Transverse colon (tissue), 4 donors: ENCODE data around the gene RNF126. TPM values are rescaled to one million over a fixed set of nuclear protein-coding genes. Genes with fewer than 3 reads are reported as not detected.
"Not testable (repeated sequence)": the region's sequence is repeated elsewhere in the genome, so short reads cannot be mapped to it uniquely, and the experiment has no call there.

Experiments
- DNase-seq: peaks from one replicate; pipeline ENCODE4 v3.0.0-alpha.2; 2019
- H3K27ac ChIP-seq, 4 donors: fragments of 200-600 bp; sonication (generic); 2 replicates each; pipeline ENCODE4 v1.5.1; 2016 to 2018; ENCODE audit warnings: inconsistent platforms in 4 of 4
- H3K27me3 ChIP-seq: fragments of 200-600 bp; sonication (generic); 2 replicates; pipeline ENCODE4 v1.5.1; 2017; ENCODE audit warnings: inconsistent platforms
- H3K36me3 ChIP-seq, 4 donors: fragments of 200-600 bp; sonication (generic); 2 replicates each; pipeline ENCODE4 v1.5.1; 2017 to 2019; ENCODE audit warnings: inconsistent platforms in 4 of 4
- H3K4me1 ChIP-seq, 4 donors: fragments of 200-600 bp; sonication (generic); 2 replicates each; pipeline ENCODE4 v1.5.1; 2017 to 2020; ENCODE audit warnings: inconsistent platforms in 4 of 4
- H3K4me3 ChIP-seq, 4 donors: fragments of 200-600 bp; sonication (generic); 1 replicate in 1 of 4; 2 replicates in 3 of 4; pipeline versions ENCODE4 v1.5.1 to v1.6.1; 2017 to 2019; ENCODE audit warnings: inconsistent platforms in 4 of 4
- H3K9me3 ChIP-seq, 2 donors: fragments of 200-600 bp; sonication (generic); 2 replicates each; pipeline ENCODE4 v1.5.1; 2017 to 2019; ENCODE audit warnings: inconsistent platforms in 2 of 2
- CTCF ChIP-seq, 5 experiments: fragments of 200-600 bp in 3 of 5; fragments of 450-650 bp in 2 of 5; sonication (generic) in 3 of 5; IDR thresholded peaks; 1 replicate in 2 of 5; 2 replicates in 3 of 5; pipeline ENCODE4 v1.5.1; 2016 to 2017; ENCODE audit warnings: antibody characterized with exemption in 5 of 5, inconsistent platforms in 3 of 5, mild to moderate bottlenecking in 2 of 5, moderate library complexity in 1 of 5
- EP300 ChIP-seq: sonication (generic); formaldehyde crosslinking; IDR thresholded peaks from one replicate; pipeline ENCODE4 v1.6.1; 2017; ENCODE audit warnings: antibody characterized with exemption, low read depth
- POLR2A ChIP-seq: fragments of 450-650 bp; IDR thresholded peaks from one replicate; pipeline ENCODE4 v1.6.1; 2016; ENCODE audit warnings: antibody characterized with exemption, mild to moderate bottlenecking, moderate library complexity
- POLR2AphosphoS5 ChIP-seq, 3 donors: sonication (generic); formaldehyde crosslinking; IDR thresholded peaks; one replicate each; pipeline ENCODE4 v1.6.1; 2016; ENCODE audit warnings: antibody characterized with exemption in 3 of 3
- WGBS, 2 donors: methylation state at CpG; one replicate each; pipeline ENCODE4 v1.1.5; 2018; ENCODE audit warnings: low coverage in 1 of 2; 5-methylcytosine and 5-hydroxymethylcytosine counted together
- in situ Hi-C, 4 donors: fragments of 200-750 bp; cut with MboI; loops; one replicate each; pipeline versions ENCODE4 v1.15.0 to v1.15.1; 2017; ENCODE audit warnings: low sequenced_read_pairs in 3 of 4, low pct_ligation_motif_present in 1 of 4, low pct_unique_long_range_greater_than_20kb in 1 of 4
- intact Hi-C: fragments of 100-400 bp; cut with DNase I; formaldehyde crosslinking; loops from one replicate; pipeline ENCODE4 v1.15.1; 2023; ENCODE audit warnings: low total_unique reads
- total RNA-seq, 4 donors: library from RNA; depleted of rRNA; stranded (reverse); fragments of >200 nt; gene quantifications; one replicate each; pipeline ENCODE4 v1.1.0, GENCODE V29; 2016

The RNF126 gene
- total RNA-seq, 4 donors from 2014 or later = 88.6 to 148 (median 102) TPM

- Histone ChIP-seq H3K27ac (no peak overlapping the region), H3K4me3 (no peak overlapping the region), H3K9me3 (no peaks in the 10 kb centered on the region), H3K4me1 (peaks cover under 1 to 6% (median 3%) of the 10 kb centered on the region in 4 donors), H3K27me3 (peaks cover 14% of the 10 kb centered on the region), H3K36me3 (no peaks in the 10 kb centered on the region)
- in situ Hi-C loops (no loop called here), intact Hi-C loops (no loop called here)
- WGBS, 2 donors = 76% methylated on average over 9 of the region's 9 CpGs; no CpG with 5 or more reads in 1 of the 2 donors
- TF ChIP-seq POLR2A (no peak), CTCF (IDR thresholded peaks at IDR 0.05) (no peak), EP300 (no peak), POLR2AphosphoS5 (IDR thresholded peaks at IDR 0.05) (no peak)
- no peak for DNase-seq
These were observed 7.6 kb upstream of the RNF126 start for GRCh38 chr19:670609-671075.

GRCh38 chr19:668675-669434 lies 5.8 kb upstream of the RNF126 start:
- peaks cover 0 to 14% (median 10%) of the 10 kb centered on the region in 4 donors for H3K4me1 ChIP-seq
- H3K9me3 ChIP-seq, intact Hi-C loops, H3K36me3 ChIP-seq, DNase-seq, H3K27me3 ChIP-seq, H3K27ac ChIP-seq, H3K4me3 ChIP-seq: not testable (repeated sequence)
- WGBS, 2 donors = 56 to 61% methylated on average over 8 to 12 of the region's 12 CpGs
- in situ Hi-C loops = loop anchor here in 2 of 4 donors (5.0 kb wide), 1 partner anchor 63 kb away; no protein-coding TSS in a partner anchor

- H3K27me3 ChIP-seq, H3K36me3 ChIP-seq, H3K4me3 ChIP-seq, H3K27ac ChIP-seq, intact Hi-C loops, DNase-seq, H3K9me3 ChIP-seq: not testable (repeated sequence)
- in situ Hi-C loops = loop anchor here in 2 of 4 donors (5.0 kb wide), 1 partner anchor 65 kb away; no protein-coding TSS in a partner anchor
- peaks cover 5 to 21% (median 16%) of the 10 kb centered on the region in 4 donors for H3K4me1 ChIP-seq
- 74% methylated on average over 27 of the region's 38 CpGs; no CpG with 5 or more reads in 1 of the 2 donors for WGBS, 2 donors
These were observed 4.1 kb upstream of the RNF126 start for GRCh38 chr19:666985-667573.

GRCh38 chr19:664913-665443 lies 2.0 kb upstream of the RNF126 start:
- Histone ChIP-seq H3K4me1 (peaks cover 21 to 42% (median 36%) of the 10 kb centered on the region in 4 donors), H3K9me3 (no peaks in the 10 kb centered on the region), H3K27me3 (no peaks in the 10 kb centered on the region), H3K27ac (peak overlapping the region in 3 of 4 donors; percentile 9 to 97 (median 95)), H3K4me3 (peak overlapping the region in 2 of 4 donors; percentile 11 to 33), H3K36me3 (no peaks in the 10 kb centered on the region)
- DNase-seq = peak; percentile 84
- intact Hi-C loops (loop anchor here (1.0 kb wide), 1 partner anchor 69 kb away; no protein-coding TSS in a partner anchor), in situ Hi-C loops (loop anchor here in 2 of 4 donors (5.0 kb wide), 1 partner anchor 67 kb away; no protein-coding TSS in a partner anchor)
- TF ChIP-seq POLR2AphosphoS5 (IDR thresholded peaks at IDR 0.05) (no peak), CTCF (IDR thresholded peaks at IDR 0.05) (peak; percentile 92 to 97 (median 97))
- 0 to 5% methylated on average over 4 to 24 of the region's 24 CpGs for WGBS, 2 donors

GRCh38 chr19:663682-664117 lies 686 bp upstream of the RNF126 start:
- Histone ChIP-seq H3K9me3 (no peaks in the 10 kb centered on the region), H3K27me3 (no peaks in the 10 kb centered on the region), H3K36me3 (no peaks in the 10 kb centered on the region), H3K4me3 (peak overlapping the region; percentile 41 to 100 (median 50)), H3K27ac (peak overlapping the region; percentile 85 to 97 (median 95)), H3K4me1 (peaks cover 33 to 55% (median 48%) of the 10 kb centered on the region in 4 donors)
- no peak for TF ChIP-seq POLR2A
- no peak for TF ChIP-seq CTCF (IDR thresholded peaks at IDR 0.05)
- no peak for TF ChIP-seq EP300
- no peak for TF ChIP-seq POLR2AphosphoS5 (IDR thresholded peaks at IDR 0.05)
- in situ Hi-C loops (no loop called here), intact Hi-C loops (loop anchor here (1.0 kb wide), 1 partner anchor 71 kb away; no protein-coding TSS in a partner anchor)
- 38 to 60% methylated on average over 2 to 18 of the region's 18 CpGs for WGBS, 2 donors
- DNase-seq = no peak
